ENCODE measurements around the gene SMIM10. TPM values are rescaled to one million over a fixed set of nuclear protein-coding genes. Genes with fewer than 3 reads are reported as not detected.

The SMIM10 gene
- total and polyA plus RNA-seq, 2 donors (not counting 1 experiment from before 2014, with no cell fraction given): 0.36 to 0.37 TPM

- ATAC-seq (ENCODE audit: low read depth) (peak; percentile 98), DNase-seq (peak; percentile 86)
- Histone ChIP-seq H2AFZ (ENCODE audit: insufficient read depth, low read depth, low read length, poor library complexity, severe bottlenecking) (peak overlapping the region; percentile 57), H3K79me2 (ENCODE audit: control insufficient read depth, insufficient read depth, low read length) (no peaks in the 10 kb centered on the region), H3K27ac (ENCODE audit: low read length in 2 of 2) (no peak overlapping the region), H4K20me1 (ENCODE audit: control insufficient read depth, insufficient read depth, low read length, poor library complexity, severe bottlenecking) (no peaks in the 10 kb centered on the region), H3K4me1 (ENCODE audit: control insufficient read depth in 2 of 2, insufficient read depth in 2 of 2, low read length in 2 of 2) (peaks cover 8 to 9% of the 10 kb centered on the region in 2 donors), H3K4me2 (replicated peaks; ENCODE audit: low read depth, low read length, poor library complexity, severe bottlenecking) (peak overlapping the region; percentile 63), H3K27me3 (replicated peaks in 1 of 4; ENCODE audit: control extremely low read depth in 1 of 4, control insufficient read depth in 3 of 4, insufficient read depth in 4 of 4, low read length in 3 of 4) (peaks cover 0 to 2% (median 0%) of the 10 kb centered on the region in 4 experiments), H3K4me3 (ENCODE audit: control extremely low read depth in 1 of 5, extremely low read depth in 1 of 5, insufficient read depth in 1 of 5, low read depth in 2 of 5, low read length in 4 of 5) (peak overlapping the region; percentile 25 to 56 (median 47)), H3K9me3 (ENCODE audit: control extremely low read depth in 1 of 3, control insufficient read depth in 2 of 3, insufficient read depth in 1 of 3, low read length in 2 of 3) (no peaks in the 10 kb centered on the region), H3K36me3 (replicated peaks in 1 of 2; ENCODE audit: control extremely low read depth in 1 of 2, control insufficient read depth in 1 of 2, extremely low read depth in 1 of 2, insufficient read depth in 2 of 2, low read length in 1 of 2) (no peaks in the 10 kb centered on the region), H3K9ac (ENCODE audit: low read length) (peak overlapping the region; percentile 53)
- intact Hi-C loops (cut with micrococcal nuclease): loop anchor here (1.0 to 2.0 kb wide), 2 partner anchors 48 to 517 kb away; partner anchors contain the start of genes INTS6L and RTL8A
- ChIA-PET POLR2A (interaction anchor here (0.6 kb wide), 1 partner anchor 87 kb away, joined by 4 read pairs; no protein-coding TSS in a partner anchor), CTCF (no interaction called here)
- Mint-ChIP-seq H3K27ac (peak overlapping the region; percentile 39), H3K4me3 (peak overlapping the region; percentile 91), H3K4me1 (peaks cover 10% of the 10 kb centered on the region), H3K27me3 (no peaks in the 10 kb centered on the region), H3K9me3 (ENCODE audit: insufficient read depth) (no peaks in the 10 kb centered on the region)
- WGBS (ENCODE audit: insufficient coverage): under 1% methylated on average over 20 of the region's 35 CpGs
- TF ChIP-seq, protein P1, sequence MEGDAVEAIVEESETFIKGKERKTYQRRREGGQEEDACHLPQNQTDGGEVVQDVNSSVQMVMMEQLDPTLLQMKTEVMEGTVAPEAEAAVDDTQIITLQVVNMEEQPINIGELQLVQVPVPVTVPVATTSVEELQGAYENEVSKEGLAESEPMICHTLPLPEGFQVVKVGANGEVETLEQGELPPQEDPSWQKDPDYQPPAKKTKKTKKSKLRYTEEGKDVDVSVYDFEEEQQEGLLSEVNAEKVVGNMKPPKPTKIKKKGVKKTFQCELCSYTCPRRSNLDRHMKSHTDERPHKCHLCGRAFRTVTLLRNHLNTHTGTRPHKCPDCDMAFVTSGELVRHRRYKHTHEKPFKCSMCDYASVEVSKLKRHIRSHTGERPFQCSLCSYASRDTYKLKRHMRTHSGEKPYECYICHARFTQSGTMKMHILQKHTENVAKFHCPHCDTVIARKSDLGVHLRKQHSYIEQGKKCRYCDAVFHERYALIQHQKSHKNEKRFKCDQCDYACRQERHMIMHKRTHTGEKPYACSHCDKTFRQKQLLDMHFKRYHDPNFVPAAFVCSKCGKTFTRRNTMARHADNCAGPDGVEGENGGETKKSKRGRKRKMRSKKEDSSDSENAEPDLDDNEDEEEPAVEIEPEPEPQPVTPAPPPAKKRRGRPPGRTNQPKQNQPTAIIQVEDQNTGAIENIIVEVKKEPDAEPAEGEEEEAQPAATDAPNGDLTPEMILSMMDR (IDR thresholded peaks at IDR 0.05): no peak
These were observed 13.3 kb downstream of the SMIM10 start for GRCh38 chrX:135003876-135004623.

GRCh38 chrX:135006187-135006586 is 15.4 kb downstream of the SMIM10 start:
- Histone ChIP-seq H3K4me1 (ENCODE audit: control insufficient read depth in 2 of 2, insufficient read depth in 2 of 2, low read length in 2 of 2) (peaks cover 8 to 9% of the 10 kb centered on the region in 2 donors), H3K9ac (ENCODE audit: low read length) (no peak overlapping the region), H3K27ac (ENCODE audit: low read length in 2 of 2) (no peak overlapping the region), H3K79me2 (ENCODE audit: control insufficient read depth, insufficient read depth, low read length) (no peaks in the 10 kb centered on the region), H3K4me2 (replicated peaks; ENCODE audit: low read depth, low read length, poor library complexity, severe bottlenecking) (no peak overlapping the region), H3K36me3 (replicated peaks in 1 of 2; ENCODE audit: control extremely low read depth in 1 of 2, control insufficient read depth in 1 of 2, extremely low read depth in 1 of 2, insufficient read depth in 2 of 2, low read length in 1 of 2) (no peaks in the 10 kb centered on the region), H4K20me1 (ENCODE audit: control insufficient read depth, insufficient read depth, low read length, poor library complexity, severe bottlenecking) (no peaks in the 10 kb centered on the region), H3K9me3 (ENCODE audit: control extremely low read depth in 1 of 3, control insufficient read depth in 2 of 3, insufficient read depth in 1 of 3, low read length in 2 of 3) (no peaks in the 10 kb centered on the region), H2AFZ (ENCODE audit: insufficient read depth, low read depth, low read length, poor library complexity, severe bottlenecking) (no peak overlapping the region), H3K27me3 (replicated peaks in 1 of 4; ENCODE audit: control extremely low read depth in 1 of 4, control insufficient read depth in 3 of 4, insufficient read depth in 4 of 4, low read length in 3 of 4) (no peaks in the 10 kb centered on the region), H3K4me3 (ENCODE audit: control extremely low read depth in 1 of 5, extremely low read depth in 1 of 5, insufficient read depth in 1 of 5, low read depth in 2 of 5, low read length in 4 of 5) (no peak overlapping the region)
- peaks cover 5% of the 10 kb centered on the region for H3K27me3 Mint-ChIP-seq
- 100% methylated on average over 1 of the region's 4 CpGs for WGBS (ENCODE audit: insufficient coverage)
- H3K9me3 Mint-ChIP-seq (ENCODE audit: insufficient read depth): no peaks in the 10 kb centered on the region
- H3K4me3 Mint-ChIP-seq: no peak overlapping the region
- peaks cover 10% of the 10 kb centered on the region for H3K4me1 Mint-ChIP-seq
- H3K27ac Mint-ChIP-seq: no peak overlapping the region
- DNase-seq (no peak), ATAC-seq (ENCODE audit: low read depth) (no peak)
- POLR2A ChIA-PET: no interaction called here
- intact Hi-C loops (cut with micrococcal nuclease): no loop called here
- no peak for TF ChIP-seq EZH2 (IDR thresholded peaks at IDR 0.05; ENCODE audit: borderline replicate concordance, insufficient read depth, low read depth, low read length, poor library complexity, severe bottlenecking)
- TF ChIP-seq, protein P1 (IDR thresholded peaks at IDR 0.05): no peak
- CTCF ChIA-PET: no interaction called here
